Measurements from ENCODE around the gene SULT6B1.
"Not testable (repeated sequence)": the region's sequence is repeated elsewhere in the genome, so short reads cannot be mapped to it uniquely, and the experiment has no call there.

Gene SULT6B1

GRCh38 chr2:37196320-37197195 is 8.1 kb upstream of the SULT6B1 start, which contains the start of gene CEBPZOS:
Gene CEBPZOS, plus strand, starts transcription at chr2:37196496. Its CDS starts 3,209 bp downstream, at chr2:37199705.
- peaks cover 48% of the 10 kb centered on the region for H3K4me1 ChIP-seq (ENCODE audit: control insufficient read depth, insufficient read depth, low read length)
- peaks cover 22% of the 10 kb centered on the region for H3K36me3 ChIP-seq (ENCODE audit: control insufficient read depth, insufficient read depth, low read length)
- peak within 1 kb of the TSS; percentile 75 for H3K27ac ChIP-seq (ENCODE audit: low read depth, low read length)
- H3K27me3 ChIP-seq (ENCODE audit: control insufficient read depth, insufficient read depth, low read length): no peaks in the 10 kb centered on the region
- H3K9ac ChIP-seq (ENCODE audit: low read length): peak within 1 kb of the TSS; percentile 90
- no peaks in the 10 kb centered on the region for H3K9me3 ChIP-seq (ENCODE audit: control insufficient read depth, insufficient read depth, low read depth, low read length)
- H3K4me3 ChIP-seq (ENCODE audit: low read depth, low read length): peak within 1 kb of the TSS; percentile 75

- peak overlapping the region; percentile 75 for H3K4me3 ChIP-seq (ENCODE audit: low read depth, low read length)
- H3K9me3 ChIP-seq (ENCODE audit: control insufficient read depth, insufficient read depth, low read depth, low read length); H3K27ac ChIP-seq (ENCODE audit: low read depth, low read length); H3K9ac ChIP-seq (ENCODE audit: low read length); H3K27me3 ChIP-seq (ENCODE audit: control insufficient read depth, insufficient read depth, low read length): not testable (repeated sequence)
- peaks cover 54% of the 10 kb centered on the region for H3K4me1 ChIP-seq (ENCODE audit: control insufficient read depth, insufficient read depth, low read length)
- H3K36me3 ChIP-seq (ENCODE audit: control insufficient read depth, insufficient read depth, low read length): peaks cover 15% of the 10 kb centered on the region
Measured at GRCh38 chr2:37195862-37196319, 7.4 kb upstream of the SULT6B1 start.

- Histone ChIP-seq H3K9ac (ENCODE audit: low read length) (no peak overlapping the region), H3K27me3 (ENCODE audit: control insufficient read depth, insufficient read depth, low read length) (no peaks in the 10 kb centered on the region), H3K4me3 (ENCODE audit: low read depth, low read length) (no peak overlapping the region), H3K9me3 (ENCODE audit: control insufficient read depth, insufficient read depth, low read depth, low read length) (no peaks in the 10 kb centered on the region), H3K27ac (ENCODE audit: low read depth, low read length) (no peak overlapping the region), H3K36me3 (ENCODE audit: control insufficient read depth, insufficient read depth, low read length) (no peaks in the 10 kb centered on the region), H3K4me1 (ENCODE audit: control insufficient read depth, insufficient read depth, low read length) (peaks cover 48% of the 10 kb centered on the region)
Measured at GRCh38 chr2:37192551-37192950, 4.1 kb upstream of the SULT6B1 start.

DNA sequence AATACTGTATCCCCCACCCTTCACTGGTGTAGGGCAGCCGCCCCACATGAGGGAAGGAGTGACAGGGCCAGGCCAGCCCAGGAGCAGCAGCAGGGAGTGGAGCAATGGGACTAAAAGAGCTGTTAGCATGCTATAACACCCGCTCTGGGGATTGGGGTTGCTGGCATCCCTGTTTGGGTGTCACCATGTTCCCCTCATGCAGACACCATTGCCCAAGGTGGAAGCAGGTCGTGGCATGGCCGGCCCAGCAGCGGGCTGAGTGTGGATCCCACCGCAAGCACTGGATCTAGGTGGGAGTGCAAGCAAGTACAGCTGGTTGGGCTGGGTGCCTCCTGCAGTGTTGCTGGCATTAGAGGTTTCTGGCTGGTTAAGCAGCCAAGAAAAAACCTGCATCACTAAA is 3.3 kb upstream of the SULT6B1 start:
- no peak overlapping the region for H3K4me3 ChIP-seq (ENCODE audit: low read depth, low read length)
- H3K9ac ChIP-seq (ENCODE audit: low read length): no peak overlapping the region
- H3K27ac ChIP-seq (ENCODE audit: low read depth, low read length): peak overlapping the region; percentile 3; the same call in 1 of the 2 replicates

GRCh38 chr2:37191253-37191652 is 2.8 kb upstream of the SULT6B1 start:
- Histone ChIP-seq H3K36me3 (ENCODE audit: control insufficient read depth, insufficient read depth, low read length) (no peaks in the 10 kb centered on the region), H3K27ac (ENCODE audit: low read depth, low read length) (peak overlapping the region; percentile 3; the same call in 1 of the 2 replicates), H3K4me1 (ENCODE audit: control insufficient read depth, insufficient read depth, low read length) (peaks cover 45% of the 10 kb centered on the region), H3K9me3 (ENCODE audit: control insufficient read depth, insufficient read depth, low read depth, low read length) (no peaks in the 10 kb centered on the region), H3K27me3 (ENCODE audit: control insufficient read depth, insufficient read depth, low read length) (no peaks in the 10 kb centered on the region), H3K9ac (ENCODE audit: low read length) (peak overlapping the region; percentile 5), H3K4me3 (ENCODE audit: low read depth, low read length) (no peak overlapping the region)

More for the DNA sequence above, 3.3 kb upstream of the SULT6B1 start:
- H3K27me3 ChIP-seq (ENCODE audit: control insufficient read depth, insufficient read depth, low read length): no peaks in the 10 kb centered on the region
- H3K36me3 ChIP-seq (ENCODE audit: control insufficient read depth, insufficient read depth, low read length): no peaks in the 10 kb centered on the region
- no peaks in the 10 kb centered on the region for H3K9me3 ChIP-seq (ENCODE audit: control insufficient read depth, insufficient read depth, low read depth, low read length)
- peaks cover 45% of the 10 kb centered on the region for H3K4me1 ChIP-seq (ENCODE audit: control insufficient read depth, insufficient read depth, low read length)

DNA sequence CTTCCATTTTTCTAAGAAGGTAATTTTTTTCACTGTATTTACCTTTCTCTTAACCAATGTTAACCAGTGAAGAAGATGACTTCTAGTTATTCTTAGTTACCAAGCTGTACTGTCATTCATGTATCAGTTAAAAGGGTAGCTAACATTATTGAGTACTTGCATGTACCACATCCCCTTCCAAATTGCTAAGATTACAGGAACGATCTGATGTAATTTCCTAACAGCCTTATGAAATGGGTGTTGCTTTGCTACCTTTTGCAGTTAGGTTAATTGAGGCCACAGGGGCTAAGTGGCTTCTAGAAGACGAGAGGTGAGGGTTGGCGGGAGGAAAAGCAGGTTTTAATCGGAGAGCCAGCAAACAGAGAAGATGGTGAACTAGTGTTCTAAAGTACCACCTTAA is 1.8 kb upstream of the SULT6B1 start:
- peak overlapping the region; percentile 44 for H3K9ac ChIP-seq (ENCODE audit: low read length)
- H3K4me3 ChIP-seq (ENCODE audit: low read depth, low read length): no peak overlapping the region

DNA sequence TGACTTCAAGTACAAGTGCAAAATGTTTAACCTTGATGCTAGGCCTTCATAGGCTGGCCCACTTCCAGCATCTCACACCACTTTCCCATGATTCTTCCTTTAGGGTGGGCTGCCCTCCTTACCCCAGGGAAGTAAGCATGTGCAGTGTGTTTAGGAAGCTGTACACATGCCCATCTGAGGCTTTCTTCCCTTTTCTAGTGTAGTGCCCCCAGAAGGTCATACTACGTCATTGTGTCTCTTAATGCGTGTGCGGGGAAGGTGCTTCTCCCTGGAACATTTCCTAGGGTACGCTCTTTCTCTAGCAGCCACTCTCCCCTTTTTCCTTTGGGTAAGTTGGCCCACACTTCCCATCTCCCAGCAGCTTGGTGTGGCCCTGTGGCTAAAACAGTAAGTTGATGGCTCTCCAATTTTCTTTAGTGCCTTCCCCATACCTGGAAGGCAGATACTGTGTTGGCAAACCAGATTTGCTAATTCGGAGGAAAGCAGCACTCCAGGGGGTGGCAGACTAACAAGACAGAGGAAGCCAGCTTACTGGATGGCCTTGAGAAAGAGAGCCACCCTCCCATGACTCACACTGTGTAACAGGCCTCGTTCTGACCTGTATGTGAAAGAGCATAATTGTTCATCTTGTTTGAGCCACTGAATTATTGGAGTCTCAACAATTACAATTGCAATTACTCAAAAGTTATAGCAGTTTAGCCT is 1.1 kb upstream of the SULT6B1 start:
- Histone ChIP-seq H3K9me3 (ENCODE audit: control insufficient read depth, insufficient read depth, low read depth, low read length) (no peaks in the 10 kb centered on the region), H3K9ac (ENCODE audit: low read length) (peak overlapping the region; percentile 60), H3K4me1 (ENCODE audit: control insufficient read depth, insufficient read depth, low read length) (peaks cover 45% of the 10 kb centered on the region), H3K27me3 (ENCODE audit: control insufficient read depth, insufficient read depth, low read length) (no peaks in the 10 kb centered on the region), H3K27ac (ENCODE audit: low read depth, low read length) (peak overlapping the region; percentile 65), H3K36me3 (ENCODE audit: control insufficient read depth, insufficient read depth, low read length) (no peaks in the 10 kb centered on the region), H3K4me3 (ENCODE audit: low read depth, low read length) (no peak overlapping the region)

More for the DNA sequence above, 1.8 kb upstream of the SULT6B1 start:
- Histone ChIP-seq H3K36me3 (ENCODE audit: control insufficient read depth, insufficient read depth, low read length) (no peaks in the 10 kb centered on the region), H3K9me3 (ENCODE audit: control insufficient read depth, insufficient read depth, low read depth, low read length) (no peaks in the 10 kb centered on the region), H3K27me3 (ENCODE audit: control insufficient read depth, insufficient read depth, low read length) (no peaks in the 10 kb centered on the region), H3K4me1 (ENCODE audit: control insufficient read depth, insufficient read depth, low read length) (peaks cover 45% of the 10 kb centered on the region), H3K27ac (ENCODE audit: low read depth, low read length) (peak overlapping the region; percentile 65; the same call in 1 of the 2 replicates)

DNA sequence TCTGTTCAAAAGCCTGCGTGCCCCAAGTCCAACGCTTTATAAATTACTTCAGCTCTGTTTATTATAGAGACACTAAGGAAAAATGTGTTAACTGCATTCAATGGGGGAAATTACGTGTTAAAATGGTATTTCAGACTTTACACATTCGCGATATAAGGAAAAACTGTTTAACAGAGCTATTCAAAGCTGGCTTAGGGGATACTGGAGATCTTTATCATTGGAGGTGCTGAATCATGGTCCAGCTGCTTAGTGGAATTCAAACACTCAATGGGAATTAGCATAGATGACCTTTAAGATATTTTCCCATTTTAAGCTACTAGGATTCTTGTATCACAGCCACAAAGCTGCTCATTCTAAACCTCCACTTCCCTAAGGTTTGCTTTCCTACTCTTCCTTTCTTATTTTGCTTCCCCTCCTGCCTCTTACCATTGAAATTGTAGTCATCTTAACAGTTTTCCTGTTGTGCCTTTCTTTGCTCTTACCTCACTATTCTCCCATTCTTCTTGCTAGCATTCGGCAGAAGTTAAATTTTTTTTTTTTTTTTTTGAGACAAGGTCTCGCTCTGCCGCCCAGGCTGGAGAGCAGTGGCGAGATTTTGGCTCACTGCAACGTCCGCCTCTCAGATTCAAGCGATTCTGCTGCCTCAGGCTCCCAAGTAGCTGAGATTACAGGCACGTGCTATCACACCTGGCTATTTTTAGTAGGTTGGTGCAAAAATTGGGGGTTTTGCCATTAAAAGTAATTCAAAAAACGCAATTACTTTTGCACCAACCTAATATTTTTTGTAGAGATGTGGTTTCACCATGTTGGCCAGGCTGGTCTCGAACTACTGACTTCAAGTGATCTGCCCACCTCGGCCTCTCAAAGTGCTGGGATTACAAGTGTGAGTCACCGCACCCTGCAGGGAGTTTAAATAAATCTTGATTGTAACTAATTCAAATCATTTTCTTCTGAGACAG is 6.5 kb downstream of the SULT6B1 start:
- Histone ChIP-seq H3K9me3 (ENCODE audit: control insufficient read depth, insufficient read depth, low read depth, low read length) (no peaks in the 10 kb centered on the region), H3K4me3 (ENCODE audit: low read depth, low read length) (no peak overlapping the region), H3K27me3 (ENCODE audit: control insufficient read depth, insufficient read depth, low read length) (no peaks in the 10 kb centered on the region), H3K36me3 (ENCODE audit: control insufficient read depth, insufficient read depth, low read length) (no peaks in the 10 kb centered on the region), H3K27ac (ENCODE audit: low read depth, low read length) (peak overlapping the region; percentile 82), H3K9ac (ENCODE audit: low read length) (peak overlapping the region; percentile 19), H3K4me1 (ENCODE audit: control insufficient read depth, insufficient read depth, low read length) (peaks cover 24% of the 10 kb centered on the region)

DNA sequence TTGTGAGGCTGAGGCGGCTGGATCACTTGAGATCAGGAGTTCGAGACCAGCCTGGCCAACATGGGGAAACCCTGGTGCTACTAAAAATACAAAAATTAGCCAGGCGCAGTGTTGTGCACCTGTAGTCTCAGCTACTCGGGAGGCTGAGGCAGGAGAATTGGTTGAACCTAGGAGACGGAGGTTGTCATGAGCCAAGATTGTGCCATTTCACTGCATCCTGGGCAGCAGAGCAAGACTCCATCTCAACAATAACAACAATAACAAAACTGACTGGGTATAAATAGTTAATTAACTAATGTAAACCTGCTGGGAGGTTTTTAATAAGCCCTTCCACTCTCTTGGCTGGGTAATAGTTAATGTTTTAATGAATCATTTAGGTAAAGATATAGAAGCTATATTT is 7.8 kb downstream of the SULT6B1 start:
- H3K9me3 ChIP-seq (ENCODE audit: control insufficient read depth, insufficient read depth, low read depth, low read length): no peaks in the 10 kb centered on the region
- H3K27me3 ChIP-seq (ENCODE audit: control insufficient read depth, insufficient read depth, low read length): no peaks in the 10 kb centered on the region
- peaks cover 24% of the 10 kb centered on the region for H3K4me1 ChIP-seq (ENCODE audit: control insufficient read depth, insufficient read depth, low read length)
- H3K4me3 ChIP-seq (ENCODE audit: low read depth, low read length): no peak overlapping the region
- H3K27ac ChIP-seq (ENCODE audit: low read depth, low read length): peak overlapping the region; percentile 82; the same call in 1 of the 2 replicates
- no peaks in the 10 kb centered on the region for H3K36me3 ChIP-seq (ENCODE audit: control insufficient read depth, insufficient read depth, low read length)
- no peak overlapping the region for H3K9ac ChIP-seq (ENCODE audit: low read length)

DNA sequence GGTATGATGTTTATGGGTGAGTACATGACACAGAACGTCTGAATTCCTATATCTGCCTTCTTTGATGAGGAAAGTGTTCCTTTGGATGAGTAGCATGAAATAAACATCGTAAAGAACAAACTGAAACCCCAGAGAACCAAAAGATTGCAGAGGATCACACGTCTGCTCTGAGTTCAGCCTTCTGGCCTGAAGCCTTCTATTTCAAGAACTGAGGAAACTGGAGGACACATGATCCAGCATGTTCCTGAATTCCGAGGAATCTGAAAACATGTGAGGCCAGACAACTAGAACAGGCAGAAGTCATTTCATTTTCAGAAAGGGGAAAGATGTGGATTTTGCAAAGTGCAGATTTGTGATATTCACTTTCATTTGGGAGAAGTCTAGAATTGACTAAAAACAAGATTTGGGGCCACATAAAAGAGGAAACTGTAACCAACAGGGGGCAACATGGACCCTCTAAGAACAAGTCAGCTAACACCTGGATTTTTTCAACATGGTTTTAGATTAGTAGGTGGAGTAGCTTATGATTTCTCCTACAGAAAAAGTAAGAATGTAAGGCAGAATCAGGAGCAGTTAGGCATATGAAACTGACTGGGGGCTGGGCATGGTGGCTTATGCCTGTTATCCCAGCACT is 8.3 kb downstream of the SULT6B1 start:
- no peak overlapping the region for H3K4me3 ChIP-seq (ENCODE audit: low read depth, low read length)
- H3K27me3 ChIP-seq (ENCODE audit: control insufficient read depth, insufficient read depth, low read length): no peaks in the 10 kb centered on the region
- H3K36me3 ChIP-seq (ENCODE audit: control insufficient read depth, insufficient read depth, low read length): no peaks in the 10 kb centered on the region
- no peak overlapping the region for H3K27ac ChIP-seq (ENCODE audit: low read depth, low read length)
- no peak overlapping the region for H3K9ac ChIP-seq (ENCODE audit: low read length)
- H3K9me3 ChIP-seq (ENCODE audit: control insufficient read depth, insufficient read depth, low read depth, low read length): no peaks in the 10 kb centered on the region
- peaks cover 24% of the 10 kb centered on the region for H3K4me1 ChIP-seq (ENCODE audit: control insufficient read depth, insufficient read depth, low read length)
